KMS-11 (cell line): Measurements from ENCODE around the gene UBE2F.

Experiments used
- H2AFZ ChIP-seq: fragments of 200-600 bp; sonication (generic); 2 replicates; pipeline ENCODE4 v1.6.1; 2016; ENCODE audit warnings: antibody characterized with exemption, mixed run types, low read depth
- H3K27ac ChIP-seq: fragments of 200-600 bp; sonication (generic); 2 replicates; pipeline ENCODE4 v1.6.1; 2016; ENCODE audit warnings: mild to moderate bottlenecking, mixed run types
- H3K27me3 ChIP-seq: fragments of 200-600 bp; sonication (generic); 2 replicates; pipeline ENCODE4 v1.6.1; 2017; ENCODE audit warnings: mild to moderate bottlenecking, low read depth, mixed run types, moderate library complexity; ENCODE audit not compliant: insufficient read depth
- H3K36me3 ChIP-seq: fragments of 200-600 bp; sonication (generic); 2 replicates; pipeline ENCODE4 v1.6.1; 2017; ENCODE audit warnings: mild to moderate bottlenecking, mixed run types; ENCODE audit not compliant: insufficient read depth
- H3K4me1 ChIP-seq: fragments of 200-600 bp; sonication (generic); 2 replicates; pipeline ENCODE4 v1.6.1; 2016; ENCODE audit warnings: mild to moderate bottlenecking, low read depth, mixed run types; ENCODE audit not compliant: poor library complexity, severe bottlenecking
- H3K4me2 ChIP-seq: fragments of 200-600 bp; sonication (generic); 2 replicates; pipeline ENCODE4 v1.7.0; 2016; ENCODE audit warnings: mild to moderate bottlenecking, mixed run types
- H3K4me3 ChIP-seq: fragments of 200-600 bp; sonication (generic); IDR thresholded peaks from 2 replicates; pipeline ENCODE4 v1.6.1; 2017; ENCODE audit warnings: low read depth, low read length, mixed read lengths; ENCODE audit not compliant: insufficient read depth
- H3K79me2 ChIP-seq: fragments of 200-600 bp; sonication (generic); 2 replicates; pipeline ENCODE4 v1.6.1; 2016; ENCODE audit warnings: low read depth, mixed run types; ENCODE audit not compliant: insufficient read depth
- H3K9ac ChIP-seq: fragments of 200-600 bp; sonication (generic); 2 replicates; pipeline ENCODE4 v1.6.1; 2016; ENCODE audit warnings: mild to moderate bottlenecking, mixed run types
- H4K20me1 ChIP-seq: fragments of 200-600 bp; sonication (generic); 2 replicates; pipeline ENCODE4 v1.6.1; 2016; ENCODE audit warnings: mild to moderate bottlenecking, mixed run types; ENCODE audit not compliant: insufficient read depth
- TF ChIP-seq, protein P1 (sequence below): fragments of 200-600 bp; sonication (generic); conservative IDR thresholded peaks from 2 replicates; pipeline ENCODE4 v1.6.1; 2017; ENCODE audit warnings: low read depth, mild to moderate bottlenecking, antibody characterized with exemption, low read length, moderate library complexity, mixed read lengths

Gene UBE2F

DNA sequence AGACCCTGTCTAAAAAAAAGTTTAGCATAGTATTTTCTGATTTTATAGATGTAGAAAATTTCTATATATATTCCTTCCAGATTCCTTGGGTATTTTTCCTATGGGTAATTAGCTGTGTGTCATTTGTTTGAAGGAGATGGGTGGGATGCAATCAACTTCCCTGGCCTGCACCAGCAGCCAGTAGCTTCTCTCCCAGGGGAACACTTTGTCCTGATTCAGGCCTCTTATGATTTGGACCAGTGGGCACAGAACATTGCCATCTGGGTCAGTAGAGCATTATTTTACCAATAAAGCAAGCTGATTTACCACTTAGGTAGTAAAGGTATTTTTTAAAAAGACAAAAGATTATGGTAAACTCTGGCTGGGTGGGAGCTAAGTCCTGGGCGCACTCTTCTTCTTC, 26.9 kb downstream of the UBE2F start:
- Histone ChIP-seq H2AFZ (no peak overlapping the region), H4K20me1 (no peaks in the 10 kb centered on the region), H3K27ac (no peak overlapping the region), H3K4me1 (no peaks in the 10 kb centered on the region), H3K9ac (no peak overlapping the region), H3K27me3 (no peaks in the 10 kb centered on the region), H3K4me3 (no peak overlapping the region), H3K4me2 (no peak overlapping the region), H3K79me2 (no peaks in the 10 kb centered on the region), H3K36me3 (0 out of 2 replicates have a peak, but pooled peaks cover 6% of the 10 kb centered on the region)
- TF ChIP-seq, protein P1, sequence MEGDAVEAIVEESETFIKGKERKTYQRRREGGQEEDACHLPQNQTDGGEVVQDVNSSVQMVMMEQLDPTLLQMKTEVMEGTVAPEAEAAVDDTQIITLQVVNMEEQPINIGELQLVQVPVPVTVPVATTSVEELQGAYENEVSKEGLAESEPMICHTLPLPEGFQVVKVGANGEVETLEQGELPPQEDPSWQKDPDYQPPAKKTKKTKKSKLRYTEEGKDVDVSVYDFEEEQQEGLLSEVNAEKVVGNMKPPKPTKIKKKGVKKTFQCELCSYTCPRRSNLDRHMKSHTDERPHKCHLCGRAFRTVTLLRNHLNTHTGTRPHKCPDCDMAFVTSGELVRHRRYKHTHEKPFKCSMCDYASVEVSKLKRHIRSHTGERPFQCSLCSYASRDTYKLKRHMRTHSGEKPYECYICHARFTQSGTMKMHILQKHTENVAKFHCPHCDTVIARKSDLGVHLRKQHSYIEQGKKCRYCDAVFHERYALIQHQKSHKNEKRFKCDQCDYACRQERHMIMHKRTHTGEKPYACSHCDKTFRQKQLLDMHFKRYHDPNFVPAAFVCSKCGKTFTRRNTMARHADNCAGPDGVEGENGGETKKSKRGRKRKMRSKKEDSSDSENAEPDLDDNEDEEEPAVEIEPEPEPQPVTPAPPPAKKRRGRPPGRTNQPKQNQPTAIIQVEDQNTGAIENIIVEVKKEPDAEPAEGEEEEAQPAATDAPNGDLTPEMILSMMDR, result no peak

- Histone ChIP-seq H3K27me3 (no peaks in the 10 kb centered on the region), H3K4me2 (no peak overlapping the region), H3K4me1 (no peaks in the 10 kb centered on the region), H3K4me3 (no peak overlapping the region), H2AFZ (no peak overlapping the region), H3K27ac (no peak overlapping the region), H4K20me1 (no peaks in the 10 kb centered on the region), H3K79me2 (no peaks in the 10 kb centered on the region), H3K36me3 (0 out of 2 replicates have a peak, but pooled peaks cover 6% of the 10 kb centered on the region), H3K9ac (no peak overlapping the region)
- TF ChIP-seq, protein P1, result no peak
Measured at GRCh38 chr2:237995036-237995435, 28.2 kb downstream of the UBE2F start.

GRCh38 chr2:237996021-237996593, 29.3 kb downstream of the UBE2F start:
- Histone ChIP-seq H3K4me3 (no peak overlapping the region), H4K20me1 (no peaks in the 10 kb centered on the region), H3K4me2 (no peak overlapping the region), H3K9ac (no peak overlapping the region), H2AFZ (no peak overlapping the region), H3K36me3 (0 out of 2 replicates have a peak, but pooled peaks cover 6% of the 10 kb centered on the region), H3K27me3 (no peaks in the 10 kb centered on the region), H3K4me1 (no peaks in the 10 kb centered on the region), H3K27ac (no peak overlapping the region), H3K79me2 (no peaks in the 10 kb centered on the region)
- TF ChIP-seq, protein P1, result no peak

DNA sequence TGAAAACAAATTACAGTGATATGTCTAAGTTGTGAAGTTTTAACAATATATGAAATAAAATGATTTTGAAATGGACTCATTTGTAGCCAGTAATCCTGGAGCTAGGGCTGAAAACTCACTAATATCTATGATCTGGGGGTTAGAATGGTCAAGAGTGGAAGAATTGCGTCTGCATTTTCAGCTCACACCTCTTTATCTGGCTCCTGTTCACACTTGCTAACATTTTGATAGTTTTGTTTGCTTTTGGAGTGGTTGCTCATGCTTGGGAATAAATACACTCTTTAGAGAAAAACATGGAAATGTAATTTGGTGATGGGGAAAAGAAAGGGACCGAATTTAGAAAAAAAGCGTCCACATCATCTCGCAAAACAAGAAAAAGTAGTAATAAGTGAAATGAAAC, 30.7 kb downstream of the UBE2F start:
- no peak overlapping the region for H3K27ac ChIP-seq
- H3K36me3 ChIP-seq, result 0 out of 2 replicates have a peak, but pooled peaks cover 6% of the 10 kb centered on the region

More for the DNA sequence above, 30.7 kb downstream of the UBE2F start:
- TF ChIP-seq, protein P1, result no peak
- Histone ChIP-seq H2AFZ (no peak overlapping the region), H3K4me1 (no peaks in the 10 kb centered on the region), H3K4me3 (no peak overlapping the region), H3K27me3 (no peaks in the 10 kb centered on the region), H3K4me2 (no peak overlapping the region), H3K9ac (no peak overlapping the region), H3K79me2 (no peaks in the 10 kb centered on the region), H4K20me1 (no peaks in the 10 kb centered on the region)
